ENCODE data around the gene SARS2.
"Not testable (repeated sequence)": the region's sequence is repeated elsewhere in the genome, so short reads cannot be mapped to it uniquely, and the experiment has no call there.

The SARS2 gene

DNA sequence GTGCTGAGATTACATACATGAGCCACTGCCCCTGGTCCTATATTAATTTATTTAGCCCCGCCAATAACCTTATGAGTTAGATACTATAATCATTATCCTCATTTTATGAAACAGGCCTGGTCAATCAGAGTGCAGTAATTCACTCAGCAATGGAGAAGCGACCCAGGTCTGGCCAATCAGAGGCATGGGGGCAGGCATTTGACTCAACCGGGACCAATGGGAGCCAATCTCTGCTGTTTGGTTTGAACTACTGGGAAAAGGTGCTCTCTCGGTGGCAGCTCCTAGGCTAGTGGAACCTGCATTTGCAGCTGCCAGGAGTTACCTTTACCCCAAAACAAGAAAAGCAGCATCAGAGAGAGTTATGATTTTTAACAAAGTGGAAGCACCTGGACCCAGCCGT, 37.7 kb downstream of the SARS2 start:
- no peak for DNase-seq (ENCODE audit: low read depth)

GRCh38 chr19:38891771-38892170, 38.8 kb downstream of the SARS2 start:
- no peak for DNase-seq (ENCODE audit: low read depth)

- no peak for DNase-seq (ENCODE audit: low read depth)
Measured at GRCh38 chr19:38890686-38891085, 39.9 kb downstream of the SARS2 start.

- DNase-seq (ENCODE audit: low read depth), result no peak
Measured at GRCh38 chr19:38889803-38890202, 40.8 kb downstream of the SARS2 start.

DNA sequence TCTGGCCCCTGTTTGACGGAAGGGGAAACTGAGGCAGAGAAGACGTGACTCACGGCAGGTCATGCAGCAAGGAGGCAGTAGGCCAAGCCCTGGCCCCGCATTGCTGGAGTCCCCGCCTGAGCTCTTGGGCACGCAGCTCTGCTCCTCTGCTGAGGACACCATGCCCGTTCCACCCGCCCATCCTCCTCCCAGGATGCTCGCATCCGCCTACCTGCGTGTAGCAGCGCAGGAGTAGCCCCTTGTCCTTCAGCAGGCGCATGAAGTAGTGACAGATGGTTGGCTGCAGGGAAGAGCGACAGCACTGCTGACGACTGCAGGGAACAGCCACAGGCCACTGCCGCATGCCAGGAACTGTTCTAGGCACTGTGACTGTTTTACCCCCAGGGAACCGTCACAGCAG, 41.7 kb downstream of the SARS2 start:
- DNase-seq (ENCODE audit: low read depth), result no peak

DNA sequence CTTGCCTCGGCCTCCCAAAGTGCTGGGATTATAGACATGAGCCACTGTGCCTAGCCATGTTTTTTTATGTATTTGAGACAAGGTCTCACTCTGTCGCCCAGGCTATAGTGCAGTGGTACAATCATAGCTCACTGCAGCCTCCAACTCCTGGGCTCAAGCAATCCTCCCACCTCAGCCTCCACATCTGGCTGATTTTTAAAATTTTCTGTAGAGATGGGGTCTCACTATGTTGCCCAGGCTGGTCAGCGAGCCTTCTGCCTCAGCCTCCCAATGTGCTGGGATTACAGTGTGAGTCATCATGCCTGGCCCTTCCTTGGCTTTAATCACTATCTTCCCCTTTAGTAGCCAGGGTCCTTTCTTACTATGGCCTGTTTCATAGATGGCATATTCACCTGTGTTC, 45.9 kb downstream of the SARS2 start:
- DNase-seq (ENCODE audit: low read depth), result not testable (repeated sequence)

GRCh38 chr19:38883286-38883685, 47.3 kb downstream of the SARS2 start:
- DNase-seq (ENCODE audit: low read depth), result no peak

DNA sequence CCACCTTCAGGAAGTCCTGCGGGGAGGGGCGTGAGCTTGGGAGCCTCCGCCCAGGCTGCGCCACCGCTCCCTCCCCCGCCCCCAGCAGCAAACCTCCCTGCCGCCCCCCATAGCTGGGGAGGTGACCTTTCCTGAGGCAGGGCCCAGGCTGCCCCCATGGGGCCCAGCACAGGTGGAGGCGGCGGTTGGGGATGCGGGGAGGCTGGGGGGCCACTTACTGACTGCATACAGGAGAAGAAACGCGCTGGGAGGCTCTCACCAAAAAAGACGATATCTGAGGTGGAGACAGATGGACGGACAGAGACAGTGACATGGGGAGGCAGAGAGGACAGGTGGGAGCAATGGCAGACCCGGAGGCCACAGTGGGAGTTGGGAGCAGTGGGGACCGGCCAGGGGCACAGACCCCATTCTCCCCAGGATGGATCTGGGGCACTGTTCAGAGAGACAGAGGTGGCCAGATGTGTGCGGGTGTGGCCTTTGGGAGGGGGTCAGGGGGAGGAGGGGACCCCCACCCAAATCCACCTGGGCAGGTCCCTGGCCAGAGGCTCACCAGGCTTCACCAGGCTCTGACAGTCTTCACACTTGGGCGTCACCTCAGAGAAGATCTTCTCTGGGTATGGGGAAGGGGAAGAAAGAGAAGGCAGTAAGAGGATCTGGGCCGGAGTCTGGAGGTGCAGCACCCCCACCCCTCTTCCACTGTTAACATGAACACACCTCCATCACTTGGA, 49.5 kb downstream of the SARS2 start:
- DNase-seq (ENCODE audit: low read depth), result no peak

- DNase-seq (ENCODE audit: low read depth), result no peak
Measured at GRCh38 chr19:38880076-38880881, 50.3 kb downstream of the SARS2 start.

DNA sequence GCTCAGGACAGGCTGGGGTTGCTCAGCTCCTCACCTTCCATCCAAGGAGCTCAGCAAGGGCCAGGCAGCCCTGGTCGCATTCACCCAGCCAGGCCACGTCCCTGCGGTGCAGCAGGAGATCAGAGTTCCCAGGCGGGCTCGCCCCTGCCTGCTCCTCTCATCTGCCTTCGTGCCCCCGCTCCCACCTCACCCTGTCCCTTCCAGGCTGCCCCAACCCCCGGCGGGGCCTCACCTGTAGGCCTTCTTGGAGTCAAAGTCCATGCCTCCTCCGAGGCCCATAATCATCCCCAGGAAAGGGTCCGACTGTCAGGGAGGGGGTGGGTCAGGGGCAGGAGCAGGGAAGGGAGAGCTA, 51.2 kb downstream of the SARS2 start:
- no peak for DNase-seq (ENCODE audit: low read depth)

DNA sequence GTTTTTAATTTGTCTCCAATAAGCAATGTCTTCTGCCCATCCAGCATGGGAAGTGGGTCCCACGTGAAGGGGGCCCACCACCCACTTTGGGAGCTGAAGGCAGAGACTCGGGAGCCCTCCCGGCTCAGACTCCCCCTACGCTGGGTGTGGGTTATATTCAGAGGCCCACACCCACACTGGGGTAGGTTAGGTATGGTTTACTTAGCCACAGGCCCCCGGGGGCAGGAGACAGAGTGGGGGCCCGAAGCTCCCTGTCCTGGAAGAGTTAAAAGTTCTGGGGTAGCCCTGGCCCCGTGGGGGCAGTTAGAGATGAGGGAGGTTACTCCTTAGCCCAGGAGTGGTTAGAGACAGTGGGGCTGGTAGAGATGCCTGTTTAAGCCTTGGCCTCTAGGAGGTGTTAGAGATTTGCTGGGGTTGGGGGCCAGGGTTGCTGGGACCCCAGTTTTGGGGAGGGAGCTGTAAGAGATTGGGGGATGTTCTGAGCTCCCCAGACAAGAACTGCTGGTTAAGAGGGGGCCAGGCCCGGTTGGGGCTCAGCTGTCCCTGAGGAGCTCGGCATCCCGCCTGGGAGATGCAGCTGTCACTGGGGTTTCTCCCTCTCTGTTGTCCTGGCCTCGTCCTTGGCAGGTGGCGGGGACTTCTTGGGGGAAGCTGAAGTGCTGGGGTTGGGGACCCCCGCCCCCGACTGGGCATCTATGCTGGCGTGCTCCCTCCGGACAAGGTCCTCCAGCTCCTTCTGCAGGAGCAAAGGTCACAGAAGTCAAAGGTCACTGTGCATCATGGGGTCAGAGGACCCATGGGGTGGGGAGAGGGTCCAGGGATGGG, 51.8 kb downstream of the SARS2 start:
- DNase-seq (ENCODE audit: low read depth), result no peak

DNA sequence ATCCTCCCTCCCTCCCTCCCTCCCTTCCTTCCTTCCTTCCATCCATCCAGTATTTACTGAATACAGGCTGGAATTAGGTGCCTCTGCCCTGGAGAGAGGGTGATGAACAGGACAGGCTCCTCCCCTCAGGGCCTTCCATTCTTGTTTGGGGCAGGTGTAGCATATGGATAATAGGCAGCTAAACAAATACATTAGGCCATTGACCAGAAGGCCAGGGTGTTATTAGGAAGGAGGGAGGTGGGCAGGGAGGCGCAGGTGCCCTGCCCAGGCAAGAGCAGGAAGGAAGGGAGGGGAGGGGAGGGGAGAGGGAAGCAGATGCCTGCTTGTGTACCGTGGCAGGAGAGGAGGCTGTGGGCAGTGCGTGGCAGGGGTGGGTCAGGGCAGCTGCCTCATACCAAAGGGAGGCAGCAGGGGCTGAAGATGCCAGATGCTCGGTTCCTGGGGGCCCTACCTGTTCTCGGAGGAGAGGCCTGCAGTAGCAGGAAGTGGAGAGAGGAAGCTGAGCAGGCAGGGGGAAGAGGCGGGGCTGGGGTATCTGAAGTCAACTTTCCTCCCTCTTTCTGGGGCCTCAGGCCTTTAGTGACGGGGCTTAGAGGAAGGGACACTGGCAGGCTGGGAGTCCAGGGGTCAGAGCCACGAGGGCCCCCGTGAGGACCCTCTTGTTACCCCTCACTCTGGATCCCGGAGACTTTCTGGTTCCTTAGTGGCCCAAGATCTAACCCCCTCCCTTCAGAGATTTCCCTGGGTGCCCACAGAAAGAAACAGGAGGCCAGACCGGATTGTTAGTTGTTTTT, 52.6 kb downstream of the SARS2 start, which contains the start of gene RINL:
TSS of gene RINL (minus strand) at position 495 of the 794 bp plus-strand sequence. CDS start 1,533 bp downstream, outside the sequence.
- DNase-seq (ENCODE audit: low read depth), result peak; percentile 56

DNA sequence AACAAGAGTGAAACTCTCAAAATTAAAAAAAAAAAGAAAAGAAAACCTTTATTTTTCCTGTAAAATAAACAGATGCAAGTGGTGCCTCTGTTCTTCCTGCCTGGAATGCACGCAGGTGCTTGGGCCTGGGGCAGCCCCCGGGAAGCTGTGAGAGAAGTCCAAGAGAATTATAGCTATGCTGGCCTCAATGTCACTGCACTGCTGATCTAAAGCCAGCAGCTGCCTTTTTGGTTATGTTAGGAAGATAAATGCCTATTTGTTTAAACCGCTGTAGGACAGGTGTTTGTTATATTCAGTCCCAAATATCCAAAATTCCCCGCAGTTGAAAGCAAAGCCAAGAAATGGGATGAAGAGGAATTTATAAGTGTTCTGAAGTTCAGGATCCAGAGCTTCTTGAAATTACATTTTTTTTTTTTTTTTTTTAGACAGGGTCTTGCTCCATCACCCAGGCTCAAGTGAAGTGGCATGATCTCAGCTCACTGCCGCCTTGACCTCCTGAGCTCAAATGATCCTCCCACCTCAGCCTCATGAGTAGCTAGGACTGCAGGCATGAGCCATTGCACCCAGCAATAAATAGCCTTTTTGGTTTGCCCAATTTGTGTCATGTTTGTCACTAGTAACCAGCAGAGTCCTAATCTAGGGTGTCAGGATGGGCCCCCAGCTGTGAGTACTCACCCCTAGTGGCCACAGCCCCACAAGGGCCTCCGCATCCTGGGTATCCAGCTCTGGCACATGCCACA, 54.7 kb downstream of the SARS2 start:
- no peak for DNase-seq (ENCODE audit: low read depth)

DNA sequence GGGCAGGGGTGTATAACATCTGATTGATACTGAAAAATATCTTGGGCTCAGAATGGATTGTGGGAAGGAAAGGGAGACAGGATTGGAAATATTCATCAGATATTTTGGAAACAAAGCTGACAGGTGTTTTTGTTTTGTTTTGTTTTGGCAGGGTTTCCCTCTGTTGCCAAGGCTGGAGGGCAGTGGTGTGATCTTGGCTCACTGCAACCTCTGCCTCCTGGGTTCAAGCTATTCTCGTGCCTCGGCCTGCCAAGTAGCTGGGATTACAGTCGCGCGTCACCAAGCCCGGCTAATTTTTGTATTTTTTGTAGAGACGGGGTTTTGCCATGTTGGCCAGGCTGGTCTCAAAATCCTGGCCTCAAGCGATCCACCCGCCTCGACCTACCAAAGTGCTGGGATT, 57.2 kb downstream of the SARS2 start:
- not testable (repeated sequence) for DNase-seq (ENCODE audit: low read depth)

DNA sequence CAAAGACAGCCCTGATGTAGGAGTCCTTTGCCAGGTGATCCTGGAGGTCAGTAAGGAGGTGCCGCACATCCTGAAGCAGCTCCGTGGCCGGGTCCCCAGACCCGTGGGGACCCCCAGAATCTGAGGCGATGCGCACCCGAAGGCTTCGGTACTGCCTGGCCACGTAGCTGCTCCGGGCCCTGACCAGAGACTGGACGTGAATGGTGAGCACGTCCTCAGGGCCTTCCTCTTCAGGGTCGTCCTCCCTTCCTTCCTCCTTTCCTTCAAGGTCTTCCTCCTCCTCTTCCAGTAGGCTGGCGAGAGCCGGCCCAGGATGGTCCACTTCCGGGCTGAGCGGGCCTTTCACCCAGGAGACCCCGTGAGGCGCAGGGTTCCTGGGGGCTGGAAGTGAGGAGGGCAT, 60.0 kb downstream of the SARS2 start:
- no peak for DNase-seq (ENCODE audit: low read depth)

GRCh38 chr19:38869836-38870607, 60.5 kb downstream of the SARS2 start:
- peak; percentile 91 for DNase-seq (ENCODE audit: low read depth)

DNA sequence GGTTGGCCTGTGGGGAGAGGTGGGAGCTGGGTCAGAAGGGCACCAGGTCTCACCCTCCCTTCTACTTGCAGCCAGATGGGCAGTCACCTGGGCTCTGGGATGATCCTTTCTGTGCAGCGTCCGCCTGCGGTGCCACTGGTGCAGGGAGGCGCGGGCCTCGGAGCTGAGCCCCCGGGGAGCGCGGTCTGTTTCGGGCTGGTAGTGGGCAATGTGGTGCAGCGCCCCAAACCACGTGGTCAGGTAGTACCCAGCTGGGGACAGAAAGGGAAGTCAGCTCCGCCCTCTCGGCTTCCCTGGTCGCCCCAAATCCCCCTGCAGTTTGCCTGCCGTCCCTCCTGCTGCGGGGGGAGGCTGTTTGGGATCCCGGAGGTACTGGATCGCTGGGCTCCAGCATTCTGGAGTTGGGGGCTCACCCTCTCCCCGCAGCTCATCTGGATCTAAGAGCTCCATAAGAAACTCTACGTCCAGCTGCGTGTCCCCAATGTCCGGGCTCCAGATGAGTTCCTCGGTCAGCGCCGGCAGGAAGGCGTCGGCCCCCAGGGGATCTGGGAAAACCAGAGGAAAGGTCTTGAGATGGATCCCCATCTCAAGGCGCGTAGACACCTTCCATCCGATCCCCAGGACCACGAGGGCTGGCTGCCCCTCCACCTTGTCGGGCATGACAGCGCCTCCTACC, 61.3 kb downstream of the SARS2 start:
- DNase-seq (ENCODE audit: low read depth), result no peak

- no peak for DNase-seq (ENCODE audit: low read depth)
Measured at GRCh38 chr19:38868551-38868950, 62.0 kb downstream of the SARS2 start.

DNA sequence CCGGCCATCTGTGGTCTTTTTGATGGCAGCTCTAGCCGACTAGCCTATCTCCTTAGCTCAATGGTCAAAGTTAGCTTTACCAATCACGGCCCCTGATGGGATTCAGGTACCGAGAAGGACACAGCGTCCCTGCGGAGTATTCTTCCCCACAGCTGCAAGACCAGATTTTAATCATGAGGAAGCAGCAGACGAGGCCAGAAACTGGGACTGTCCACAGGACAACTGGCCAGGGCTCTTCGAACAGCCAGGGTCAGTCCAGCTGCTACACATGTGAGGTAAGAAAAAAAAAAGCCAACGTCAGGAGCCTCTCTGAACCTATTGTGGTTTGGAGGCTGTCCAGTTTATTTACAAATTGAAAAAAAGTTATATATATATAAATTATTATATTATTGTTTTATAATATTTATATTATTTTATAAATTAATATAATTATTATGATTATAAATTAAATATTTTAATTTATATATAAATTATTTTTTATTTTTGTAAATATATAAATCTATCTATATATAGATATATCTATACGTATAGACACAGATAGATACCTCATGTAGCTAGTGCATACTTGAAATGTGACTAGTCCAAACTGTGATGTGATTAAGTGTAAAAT, 63.3 kb downstream of the SARS2 start:
- DNase-seq (ENCODE audit: low read depth), result no peak
